ENCODE results near the gene DMD. TPM values are rescaled to one million over a fixed set of nuclear protein-coding genes. Genes with fewer than 3 reads are reported as not detected.

The DMD gene
- polyA plus RNA-seq, 2 of the 4 experiments (the other 2 are of a cell fraction): 0.03 TPM; not detected in 1

GRCh38 chrX:31323658-31324057 lies 1887.7 kb downstream of the DMD start:
- no peak overlapping the region for H3K4me3 ChIP-seq
- ChIA-PET POLR2A (no interaction called here), CTCF (no interaction called here)
- no peak for ATAC-seq
- no peak for FAIRE-seq
- H3K4me2 ChIP-seq: no peak overlapping the region
- 49% methylated on average over 4 of the region's 4 CpGs for WGBS (ENCODE audit: missing lambda C conversion rate)
- no peaks in the 10 kb centered on the region for H3K4me1 ChIP-seq
- TF ChIP-seq, protein P1, sequence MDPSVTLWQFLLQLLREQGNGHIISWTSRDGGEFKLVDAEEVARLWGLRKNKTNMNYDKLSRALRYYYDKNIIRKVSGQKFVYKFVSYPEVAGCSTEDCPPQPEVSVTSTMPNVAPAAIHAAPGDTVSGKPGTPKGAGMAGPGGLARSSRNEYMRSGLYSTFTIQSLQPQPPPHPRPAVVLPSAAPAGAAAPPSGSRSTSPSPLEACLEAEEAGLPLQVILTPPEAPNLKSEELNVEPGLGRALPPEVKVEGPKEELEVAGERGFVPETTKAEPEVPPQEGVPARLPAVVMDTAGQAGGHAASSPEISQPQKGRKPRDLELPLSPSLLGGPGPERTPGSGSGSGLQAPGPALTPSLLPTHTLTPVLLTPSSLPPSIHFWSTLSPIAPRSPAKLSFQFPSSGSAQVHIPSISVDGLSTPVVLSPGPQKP (IDR thresholded peaks at IDR 0.05; ENCODE audit: low read depth, low read length): no peak
- TF ChIP-seq REST (IDR thresholded peaks at IDR 0.05): no peak
- no peak for TF ChIP-seq RAD21 (conservative IDR thresholded peaks at IDR 0.05 in 1 of 2, IDR thresholded peaks at IDR 0.05 in 1 of 2)
- TF ChIP-seq MAFK (IDR thresholded peaks at IDR 0.05; ENCODE audit: partially characterized antibody): no peak
- no peak for TF ChIP-seq TP53 (CRISPR knock-in tag; IDR thresholded peaks at IDR 0.05)
- TF ChIP-seq EHF (CRISPR knock-in tag; IDR thresholded peaks at IDR 0.05): no peak
- no peak for TF ChIP-seq NFE2L2 (conservative IDR thresholded peaks at IDR 0.05; ENCODE audit: low read length)
- no peak for TF ChIP-seq FOSB (CRISPR knock-in tag; IDR thresholded peaks at IDR 0.05)
- no peak for TF ChIP-seq SMC3 (IDR thresholded peaks at IDR 0.05)
- TF ChIP-seq HOXB13 (CRISPR knock-in tag; IDR thresholded peaks at IDR 0.05; ENCODE audit: low read depth): no peak
- no peak for TF ChIP-seq CBX2 (IDR thresholded peaks at IDR 0.05; ENCODE audit: borderline replicate concordance, low read depth)
- no peak for TF ChIP-seq RCOR1 (IDR thresholded peaks at IDR 0.05; ENCODE audit: low read depth, low read length)
- no peak for TF ChIP-seq EP300 (IDR thresholded peaks at IDR 0.05)
- no peak for TF ChIP-seq PBX3 (IDR thresholded peaks at IDR 0.05)
- no peak for TF ChIP-seq TFCP2L1 (CRISPR knock-in tag; IDR thresholded peaks at IDR 0.05)
- TF ChIP-seq ESRRA (IDR thresholded peaks at IDR 0.05; ENCODE audit: borderline replicate concordance, low read length): no peak
- no peak for TF ChIP-seq HDAC2 (IDR thresholded peaks at IDR 0.05)
- TF ChIP-seq, protein P2, sequence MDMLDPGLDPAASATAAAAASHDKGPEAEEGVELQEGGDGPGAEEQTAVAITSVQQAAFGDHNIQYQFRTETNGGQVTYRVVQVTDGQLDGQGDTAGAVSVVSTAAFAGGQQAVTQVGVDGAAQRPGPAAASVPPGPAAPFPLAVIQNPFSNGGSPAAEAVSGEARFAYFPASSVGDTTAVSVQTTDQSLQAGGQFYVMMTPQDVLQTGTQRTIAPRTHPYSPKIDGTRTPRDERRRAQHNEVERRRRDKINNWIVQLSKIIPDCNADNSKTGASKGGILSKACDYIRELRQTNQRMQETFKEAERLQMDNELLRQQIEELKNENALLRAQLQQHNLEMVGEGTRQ (IDR thresholded peaks at IDR 0.05): no peak
- TF ChIP-seq SREBF2 (IDR thresholded peaks at IDR 0.05): no peak
- no peak for TF ChIP-seq ZC3H11A (IDR thresholded peaks at IDR 0.05)
- H3K9me3 ChIP-seq: no peaks in the 10 kb centered on the region
- H3K27ac ChIP-seq: no peak overlapping the region
- no peak for DNase-seq (ENCODE audit: low read depth in 1 of 2, low spot score in 1 of 2)

DNA sequence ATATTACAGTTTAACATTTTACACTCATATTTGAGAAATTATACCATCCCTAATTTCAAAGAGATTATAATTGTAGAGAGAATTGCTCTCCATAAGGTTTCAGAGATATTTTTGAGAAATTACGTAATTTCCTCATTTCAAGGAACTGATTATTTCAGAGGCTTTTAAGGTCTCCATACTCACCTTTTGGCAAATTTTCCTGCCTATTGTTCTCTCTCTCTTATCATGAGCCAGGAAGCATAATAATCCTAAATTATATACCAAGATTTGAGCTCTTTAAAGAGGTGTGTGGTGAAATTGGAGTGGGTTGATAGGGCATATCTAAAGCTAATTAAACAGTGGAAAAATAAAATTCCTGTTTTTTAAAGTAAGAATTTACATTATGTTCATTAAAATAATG lies 1890.6 kb downstream of the DMD start:
- Histone ChIP-seq H3K4me1 (no peaks in the 10 kb centered on the region), H3K4me2 (no peak overlapping the region), H3K4me3 (no peak overlapping the region), H3K9me3 (no peaks in the 10 kb centered on the region), H3K27ac (no peak overlapping the region)
- POLR2A ChIA-PET: no interaction called here
- DNase-seq (ENCODE audit: low read depth in 1 of 2, low spot score in 1 of 2): no peak
- no peak for ATAC-seq
- CTCF ChIA-PET: no interaction called here
- 10% methylated on average over 1 of the region's 1 CpG for WGBS (ENCODE audit: missing lambda C conversion rate)
- no peak for FAIRE-seq
- no peak for TF ChIP-seq TFCP2L1 (CRISPR knock-in tag; IDR thresholded peaks at IDR 0.05)
- no peak for TF ChIP-seq POLR2A (IDR thresholded peaks at IDR 0.05; ENCODE audit: low read length)
- TF ChIP-seq CHD4 (IDR thresholded peaks at IDR 0.05; ENCODE audit: borderline replicate concordance): no peak
- TF ChIP-seq HOXB13 (CRISPR knock-in tag; IDR thresholded peaks at IDR 0.05; ENCODE audit: low read depth): no peak
- no peak for TF ChIP-seq ZFP36 (IDR thresholded peaks at IDR 0.05; ENCODE audit: borderline replicate concordance, partially characterized antibody)
- TF ChIP-seq HES2 (IDR thresholded peaks at IDR 0.05): no peak
- TF ChIP-seq JUNB (IDR thresholded peaks at IDR 0.05): no peak
- TF ChIP-seq RFX5 (IDR thresholded peaks at IDR 0.05): no peak

Measured in A549 (cell line).